ENCODE measurements around the gene EXOC3.

Gene EXOC3

GRCh38 chr5:501105-501830 lies 58.3 kb downstream of the EXOC3 start:
- Histone ChIP-seq H3K27me3 (ENCODE audit: insufficient read depth, poor library complexity, severe bottlenecking) (peaks cover 3% of the 10 kb centered on the region), H3K4me3 (replicated peaks; ENCODE audit: insufficient read depth, low read length) (no peak overlapping the region), H3K27ac (replicated peaks) (no peak overlapping the region)
- TF ChIP-seq REST (IDR thresholded peaks at IDR 0.05; ENCODE audit: insufficient replicate concordance, low read depth) (no peak), GABPA (IDR thresholded peaks at IDR 0.05; ENCODE audit: low read depth) (no peak), SPI1 (IDR thresholded peaks at IDR 0.05; ENCODE audit: borderline replicate concordance, low read depth) (no peak), POLR2AphosphoS5 (IDR thresholded peaks at IDR 0.05; ENCODE audit: low read depth) (no peak)
- TF ChIP-seq, protein P1, sequence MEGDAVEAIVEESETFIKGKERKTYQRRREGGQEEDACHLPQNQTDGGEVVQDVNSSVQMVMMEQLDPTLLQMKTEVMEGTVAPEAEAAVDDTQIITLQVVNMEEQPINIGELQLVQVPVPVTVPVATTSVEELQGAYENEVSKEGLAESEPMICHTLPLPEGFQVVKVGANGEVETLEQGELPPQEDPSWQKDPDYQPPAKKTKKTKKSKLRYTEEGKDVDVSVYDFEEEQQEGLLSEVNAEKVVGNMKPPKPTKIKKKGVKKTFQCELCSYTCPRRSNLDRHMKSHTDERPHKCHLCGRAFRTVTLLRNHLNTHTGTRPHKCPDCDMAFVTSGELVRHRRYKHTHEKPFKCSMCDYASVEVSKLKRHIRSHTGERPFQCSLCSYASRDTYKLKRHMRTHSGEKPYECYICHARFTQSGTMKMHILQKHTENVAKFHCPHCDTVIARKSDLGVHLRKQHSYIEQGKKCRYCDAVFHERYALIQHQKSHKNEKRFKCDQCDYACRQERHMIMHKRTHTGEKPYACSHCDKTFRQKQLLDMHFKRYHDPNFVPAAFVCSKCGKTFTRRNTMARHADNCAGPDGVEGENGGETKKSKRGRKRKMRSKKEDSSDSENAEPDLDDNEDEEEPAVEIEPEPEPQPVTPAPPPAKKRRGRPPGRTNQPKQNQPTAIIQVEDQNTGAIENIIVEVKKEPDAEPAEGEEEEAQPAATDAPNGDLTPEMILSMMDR (IDR thresholded peaks at IDR 0.05; ENCODE audit: insufficient read depth, low read length), result no peak
- no peak for DNase-seq (ENCODE audit: low read depth in 1 of 2, low spot score in 1 of 2)

DNA sequence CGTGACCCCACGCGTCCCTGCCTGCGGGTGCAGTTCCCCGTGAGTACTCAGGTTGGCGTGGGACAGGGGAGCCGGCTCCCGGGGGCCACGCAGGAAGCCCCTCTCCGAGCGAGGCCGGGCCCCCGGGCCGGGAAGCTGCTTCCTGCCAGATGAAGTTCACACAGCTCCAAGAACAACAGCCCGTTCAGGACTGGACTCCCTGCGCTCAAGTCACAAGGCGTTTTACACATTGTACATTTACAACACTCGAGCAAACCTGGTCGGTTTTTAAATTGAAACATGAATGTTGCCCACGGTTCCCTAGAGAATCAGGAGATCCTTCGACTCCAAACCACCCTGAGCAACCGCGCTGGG lies 58.8 kb downstream of the EXOC3 start:
- H3K27ac ChIP-seq (replicated peaks), result no peak overlapping the region
- TF ChIP-seq, protein P1 (IDR thresholded peaks at IDR 0.05; ENCODE audit: insufficient read depth, low read length), result no peak
- TF ChIP-seq REST (IDR thresholded peaks at IDR 0.05; ENCODE audit: insufficient replicate concordance, low read depth) (no peak), POLR2AphosphoS5 (IDR thresholded peaks at IDR 0.05; ENCODE audit: low read depth) (no peak), SPI1 (IDR thresholded peaks at IDR 0.05; ENCODE audit: borderline replicate concordance, low read depth) (no peak), GABPA (IDR thresholded peaks at IDR 0.05; ENCODE audit: low read depth) (no peak)
- H3K4me3 ChIP-seq (replicated peaks; ENCODE audit: insufficient read depth, low read length), result no peak overlapping the region
- peaks cover 3% of the 10 kb centered on the region for H3K27me3 ChIP-seq (ENCODE audit: insufficient read depth, poor library complexity, severe bottlenecking)
- no peak for DNase-seq (ENCODE audit: low read depth in 1 of 2, low spot score in 1 of 2)

DNA sequence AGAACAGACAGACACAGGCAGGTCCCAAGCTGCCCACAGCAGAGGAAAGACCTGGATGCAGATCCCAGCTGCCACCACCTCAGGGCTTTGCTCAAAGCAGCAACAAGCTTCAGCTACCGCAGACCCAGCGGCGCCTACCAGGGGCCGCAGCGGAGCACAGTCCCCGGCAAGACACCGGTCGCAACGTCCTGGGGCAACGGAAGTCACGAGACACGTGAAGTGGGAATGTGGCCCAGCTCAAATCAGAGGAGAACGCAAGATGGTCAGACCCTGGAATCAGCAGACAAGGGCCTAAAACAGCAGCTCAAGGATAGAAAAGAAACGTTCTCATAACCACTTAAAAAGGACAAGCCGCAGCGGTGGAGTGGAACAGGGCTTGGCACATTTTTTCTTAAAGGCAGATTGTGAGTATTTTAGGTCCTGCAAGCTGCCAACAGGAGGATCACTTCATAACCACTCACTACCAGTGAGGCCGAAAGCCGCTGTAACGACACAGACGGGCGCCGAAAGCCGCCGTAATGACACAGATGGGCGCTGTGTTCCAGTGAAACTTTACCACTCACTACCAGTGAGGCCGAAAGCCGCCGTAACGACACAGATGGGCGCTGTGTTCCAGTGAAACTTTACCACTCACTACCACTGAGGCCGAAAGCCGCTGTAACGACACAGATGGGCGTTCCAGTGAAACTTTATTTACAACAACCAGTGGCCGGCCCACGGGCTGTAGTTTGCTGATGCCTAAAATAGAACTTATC lies 59.5 kb downstream of the EXOC3 start:
- no peak for DNase-seq (ENCODE audit: low read depth in 1 of 2, low spot score in 1 of 2)
- Histone ChIP-seq H3K27ac (replicated peaks) (no peak overlapping the region), H3K27me3 (ENCODE audit: insufficient read depth, poor library complexity, severe bottlenecking) (peaks cover 3% of the 10 kb centered on the region), H3K4me3 (replicated peaks; ENCODE audit: insufficient read depth, low read length) (no peak overlapping the region)
- TF ChIP-seq SPI1 (IDR thresholded peaks at IDR 0.05; ENCODE audit: borderline replicate concordance, low read depth) (no peak), POLR2AphosphoS5 (IDR thresholded peaks at IDR 0.05; ENCODE audit: low read depth) (no peak), GABPA (IDR thresholded peaks at IDR 0.05; ENCODE audit: low read depth) (no peak), REST (IDR thresholded peaks at IDR 0.05; ENCODE audit: insufficient replicate concordance, low read depth) (no peak)
- TF ChIP-seq, protein P1 (IDR thresholded peaks at IDR 0.05; ENCODE audit: insufficient read depth, low read length), result no peak

Data from HL-60 (cell line).